Esophagus muscularis mucosa (tissue), 4 donors: Measurements from ENCODE around the gene NSD2. TPM values are rescaled to one million over a fixed set of nuclear protein-coding genes. Genes with fewer than 3 reads are reported as not detected.
"Not testable (repeated sequence)": the region's sequence is repeated elsewhere in the genome, so short reads cannot be mapped to it uniquely, and the experiment has no call there.

Source experiments
- DNase-seq: peaks from one replicate; pipeline ENCODE4 v3.0.0-alpha.2; 2017; ENCODE audit errors: extremely low spot score
- H3K27ac ChIP-seq, 4 donors: fragments of 200-600 bp; sonication (generic); replicated peaks in 1 of 4; 1 replicate in 3 of 4; 2 replicates in 1 of 4; pipeline ENCODE4 v1.5.1; 2016 to 2019; ENCODE audit warnings: mild to moderate bottlenecking in 1 of 4
- H3K27me3 ChIP-seq, 4 donors: fragments of 200-600 bp; sonication (generic); one replicate each; pipeline versions ENCODE4 v1.5.1 to v1.6.0; 2016 to 2019
- H3K36me3 ChIP-seq, 4 donors: fragments of 200-600 bp; sonication (generic); one replicate each; pipeline ENCODE4 v1.5.1; 2016 to 2019
- H3K4me1 ChIP-seq, 4 donors: fragments of 200-600 bp; sonication (generic); one replicate each; pipeline ENCODE4 v1.5.1; 2016 to 2019
- H3K4me3 ChIP-seq, 4 donors: fragments of 200-600 bp; sonication (generic); 1 replicate in 2 of 4; 2 replicates in 2 of 4; pipeline ENCODE4 v1.5.1; 2016 to 2019; ENCODE audit warnings: mild to moderate bottlenecking in 4 of 4, moderate library complexity in 1 of 4
- H3K9me3 ChIP-seq, 4 donors: fragments of 200-600 bp; sonication (generic); 1 replicate in 3 of 4; 2 replicates in 1 of 4; pipeline ENCODE4 v1.5.1; 2016 to 2019
- CTCF ChIP-seq, 3 experiments: fragments of 200-600 bp in 2 of 3; fragments of 450-650 bp in 1 of 3; sonication (generic) in 2 of 3; IDR thresholded peaks; one replicate each; pipeline ENCODE4 v1.5.1; 2017 to 2019; ENCODE audit warnings: antibody characterized with exemption in 3 of 3, mild to moderate bottlenecking in 2 of 3, moderate library complexity in 1 of 3
- EP300 ChIP-seq: sonication (generic); formaldehyde crosslinking; IDR thresholded peaks from one replicate; pipeline ENCODE4 v1.6.1; 2017; ENCODE audit warnings: antibody characterized with exemption
- POLR2A ChIP-seq: fragments of 450-650 bp; IDR thresholded peaks from one replicate; pipeline ENCODE4 v1.6.1; 2017; ENCODE audit warnings: antibody characterized with exemption, moderate library complexity, mild to moderate bottlenecking, low read depth
- POLR2AphosphoS5 ChIP-seq, 2 donors: sonication (generic); formaldehyde crosslinking; IDR thresholded peaks; one replicate each; pipeline ENCODE4 v1.6.1; 2017; ENCODE audit warnings: antibody characterized with exemption in 2 of 2
- WGBS: methylation state at CpG from one replicate; pipeline ENCODE4 v1.1.5; 2018; 5-methylcytosine and 5-hydroxymethylcytosine counted together
- intact Hi-C: fragments of 100-400 bp; cut with DNase I; formaldehyde crosslinking; loops from one replicate; pipeline ENCODE4 v1.15.1; 2023
- total RNA-seq, 4 donors: library from RNA; depleted of rRNA; stranded (reverse); fragments of >200 nt; gene quantifications; one replicate each; pipeline versions ENCODE4 v1.1.0 to v1.2.1, GENCODE V29; 2016

The NSD2 gene
- total RNA-seq, 4 donors from 2014 or later: 31.8 to 44.2 (median 37.5) TPM

- Histone ChIP-seq H3K9me3 (no peaks in the 10 kb centered on the region), H3K4me1 (peaks cover 0 to 15% (median 8%) of the 10 kb centered on the region in 4 donors), H3K27ac (no peak overlapping the region), H3K4me3 (no peak overlapping the region), H3K36me3 (peaks cover 30 to 61% (median 58%) of the 10 kb centered on the region in 4 donors), H3K27me3 (no peaks in the 10 kb centered on the region)
- TF ChIP-seq CTCF (IDR thresholded peaks at IDR 0.05): no peak
- no peak for TF ChIP-seq EP300
- TF ChIP-seq POLR2AphosphoS5 (IDR thresholded peaks at IDR 0.05): no peak
- TF ChIP-seq POLR2A: no peak
- 96% methylated on average over 11 of the region's 11 CpGs for WGBS
- no peak for DNase-seq
- intact Hi-C loops: no loop called here
Measured at GRCh38 chr4:1991087-1991486, 119.9 kb downstream of the NSD2 start.

- Histone ChIP-seq H3K4me1 (peaks cover 0 to 15% (median 8%) of the 10 kb centered on the region in 4 donors), H3K9me3 (no peaks in the 10 kb centered on the region), H3K27ac (no peak overlapping the region), H3K4me3 (no peak overlapping the region), H3K36me3 (peaks cover 23 to 54% (median 51%) of the 10 kb centered on the region in 4 donors), H3K27me3 (no peaks in the 10 kb centered on the region)
- intact Hi-C loops: no loop called here
- WGBS: 90% methylated on average over 22 of the region's 37 CpGs
- no peak for DNase-seq
- TF ChIP-seq POLR2AphosphoS5 (IDR thresholded peaks at IDR 0.05): no peak
- no peak for TF ChIP-seq EP300
- no peak for TF ChIP-seq POLR2A
- no peak for TF ChIP-seq CTCF (IDR thresholded peaks at IDR 0.05)
Measured at GRCh38 chr4:1991596-1992434, 120.6 kb downstream of the NSD2 start.

GRCh38 chr4:1992468-1993168 lies 121.4 kb downstream of the NSD2 start:
- 77% methylated on average over 23 of the region's 45 CpGs for WGBS
- Histone ChIP-seq H3K4me3 (no peak overlapping the region), H3K9me3 (peaks cover 0 to 3% (median 0%) of the 10 kb centered on the region in 4 donors), H3K36me3 (peaks cover 15 to 46% (median 43%) of the 10 kb centered on the region in 4 donors), H3K27me3 (no peaks in the 10 kb centered on the region), H3K27ac (no peak overlapping the region), H3K4me1 (peaks cover 0 to 15% (median 8%) of the 10 kb centered on the region in 4 donors)
- DNase-seq: no peak
- TF ChIP-seq POLR2AphosphoS5 (IDR thresholded peaks at IDR 0.05): no peak
- TF ChIP-seq EP300: no peak
- TF ChIP-seq CTCF (IDR thresholded peaks at IDR 0.05): no peak
- no peak for TF ChIP-seq POLR2A
- intact Hi-C loops: no loop called here

GRCh38 chr4:1993169-1993516 lies 122.0 kb downstream of the NSD2 start:
- intact Hi-C loops: no loop called here
- Histone ChIP-seq H3K9me3 (peaks cover 0 to 5% (median 0%) of the 10 kb centered on the region in 4 donors), H3K4me1 (peaks cover 0 to 15% (median 8%) of the 10 kb centered on the region in 4 donors), H3K27ac (no peak overlapping the region), H3K36me3 (peaks cover 10 to 45% (median 38%) of the 10 kb centered on the region in 4 donors), H3K27me3 (no peaks in the 10 kb centered on the region), H3K4me3 (no peak overlapping the region)
- no peak for TF ChIP-seq EP300
- no peak for TF ChIP-seq CTCF (IDR thresholded peaks at IDR 0.05)
- TF ChIP-seq POLR2A: no peak
- TF ChIP-seq POLR2AphosphoS5 (IDR thresholded peaks at IDR 0.05): no peak
- no peak for DNase-seq
- WGBS: 86% methylated on average over 19 of the region's 19 CpGs

GRCh38 chr4:1993718-1994516 lies 122.7 kb downstream of the NSD2 start:
- peaks cover 0 to 15% (median 8%) of the 10 kb centered on the region in 4 donors for H3K4me1 ChIP-seq
- H3K9me3 ChIP-seq, H3K27me3 ChIP-seq, intact Hi-C loops, H3K4me3 ChIP-seq, DNase-seq, H3K27ac ChIP-seq: not testable (repeated sequence)
- H3K36me3 ChIP-seq: peaks cover 10 to 37% (median 30%) of the 10 kb centered on the region in 4 donors
- WGBS: 93% methylated on average over 20 of the region's 20 CpGs
